ENCODE data around the gene RHOBTB1. TPM values are rescaled to one million over a fixed set of nuclear protein-coding genes. Genes with fewer than 3 reads are reported as not detected.

Gene RHOBTB1
- total RNA-seq, 2 experiments from 2014 or later = 0.07 TPM; not detected in 1

DNA sequence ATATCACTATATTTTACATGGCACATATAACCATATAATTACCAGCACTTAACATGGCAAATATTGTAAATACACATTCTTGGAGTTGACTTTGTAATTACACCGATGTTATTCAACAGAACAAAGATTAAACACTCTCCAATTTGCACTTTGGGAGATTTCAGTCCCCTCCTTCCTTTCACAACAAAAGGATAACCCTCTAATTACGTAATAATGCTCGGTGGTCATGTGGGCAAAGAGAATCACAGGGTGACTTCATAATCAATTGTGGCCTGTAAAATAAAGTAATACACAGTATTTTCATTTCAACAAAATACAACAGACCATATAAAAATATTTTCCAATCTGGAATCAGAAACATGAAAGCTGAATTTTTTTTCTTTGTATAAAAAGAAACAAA is 73.2 kb downstream of the RHOBTB1 start:
- H3K27ac Mint-ChIP-seq = no peak overlapping the region
- H3K27me3 Mint-ChIP-seq = peaks cover 2% of the 10 kb centered on the region
- H3K36me3 Mint-ChIP-seq = no peaks in the 10 kb centered on the region
- no peaks in the 10 kb centered on the region for H3K4me1 Mint-ChIP-seq
- no peaks in the 10 kb centered on the region for H3K9me3 Mint-ChIP-seq (ENCODE audit: low read depth)
- no peak overlapping the region for H3K4me3 Mint-ChIP-seq
- CTCF ChIA-PET = no interaction called here
- DNase-seq (no peak), ATAC-seq (no peak)

DNA sequence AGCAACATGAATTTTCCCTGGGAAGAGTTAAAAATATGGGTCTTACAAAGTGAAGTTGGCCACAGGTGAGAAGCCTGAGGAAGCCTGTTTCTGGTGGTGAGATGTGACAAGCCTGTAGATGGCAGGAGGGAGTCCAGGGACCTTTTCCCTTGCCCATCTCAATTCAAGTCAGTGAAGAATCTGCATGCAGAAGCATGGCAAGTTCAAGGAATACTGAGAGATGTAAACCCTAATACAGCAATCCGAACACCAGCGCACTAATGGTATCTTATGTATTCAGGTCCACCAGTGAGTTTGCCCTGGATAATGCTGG is 73.6 kb downstream of the RHOBTB1 start:
- Mint-ChIP-seq H3K27me3 (peaks cover 2% of the 10 kb centered on the region), H3K4me3 (no peak overlapping the region), H3K4me1 (no peaks in the 10 kb centered on the region), H3K36me3 (no peaks in the 10 kb centered on the region), H3K27ac (no peak overlapping the region), H3K9me3 (ENCODE audit: low read depth) (no peaks in the 10 kb centered on the region)
- DNase-seq (no peak), ATAC-seq (no peak)
- CTCF ChIA-PET = no interaction called here

- H3K4me1 Mint-ChIP-seq = no peaks in the 10 kb centered on the region
- DNase-seq (no peak), ATAC-seq (no peak)
- H3K4me3 Mint-ChIP-seq = no peak overlapping the region
- CTCF ChIA-PET = no interaction called here
- H3K36me3 Mint-ChIP-seq = no peaks in the 10 kb centered on the region
- no peak overlapping the region for H3K27ac Mint-ChIP-seq
- H3K27me3 Mint-ChIP-seq = peaks cover 2% of the 10 kb centered on the region
- H3K9me3 Mint-ChIP-seq (ENCODE audit: low read depth) = no peaks in the 10 kb centered on the region
Observed at GRCh38 chr10:60869652-60870415, 74.2 kb downstream of the RHOBTB1 start.

DNA sequence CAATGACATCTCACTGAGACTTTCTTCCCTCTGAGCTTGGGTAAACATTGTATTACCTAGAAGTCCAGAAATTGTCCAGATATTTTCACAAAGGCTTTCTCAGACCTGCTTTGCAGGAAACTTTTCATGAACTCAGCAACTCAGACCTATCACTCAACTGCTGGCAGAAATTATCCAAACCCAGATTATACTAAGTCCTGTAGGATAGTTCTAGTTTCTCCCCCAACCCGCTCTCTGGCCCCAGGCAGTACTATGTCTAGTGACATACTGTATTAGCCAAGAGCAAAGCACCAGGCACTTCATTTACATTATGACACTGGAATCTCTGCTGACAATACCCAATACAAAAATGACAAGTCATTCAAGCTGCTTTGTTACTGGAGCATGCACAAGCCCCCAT is 75.0 kb downstream of the RHOBTB1 start:
- DNase-seq (no peak), ATAC-seq (no peak)
- CTCF ChIA-PET = no interaction called here
- H3K27me3 Mint-ChIP-seq = peaks cover 2% of the 10 kb centered on the region
- H3K27ac Mint-ChIP-seq = no peak overlapping the region
- H3K9me3 Mint-ChIP-seq (ENCODE audit: low read depth) = no peaks in the 10 kb centered on the region
- H3K4me1 Mint-ChIP-seq = no peaks in the 10 kb centered on the region
- no peak overlapping the region for H3K4me3 Mint-ChIP-seq
- no peaks in the 10 kb centered on the region for H3K36me3 Mint-ChIP-seq

DNA sequence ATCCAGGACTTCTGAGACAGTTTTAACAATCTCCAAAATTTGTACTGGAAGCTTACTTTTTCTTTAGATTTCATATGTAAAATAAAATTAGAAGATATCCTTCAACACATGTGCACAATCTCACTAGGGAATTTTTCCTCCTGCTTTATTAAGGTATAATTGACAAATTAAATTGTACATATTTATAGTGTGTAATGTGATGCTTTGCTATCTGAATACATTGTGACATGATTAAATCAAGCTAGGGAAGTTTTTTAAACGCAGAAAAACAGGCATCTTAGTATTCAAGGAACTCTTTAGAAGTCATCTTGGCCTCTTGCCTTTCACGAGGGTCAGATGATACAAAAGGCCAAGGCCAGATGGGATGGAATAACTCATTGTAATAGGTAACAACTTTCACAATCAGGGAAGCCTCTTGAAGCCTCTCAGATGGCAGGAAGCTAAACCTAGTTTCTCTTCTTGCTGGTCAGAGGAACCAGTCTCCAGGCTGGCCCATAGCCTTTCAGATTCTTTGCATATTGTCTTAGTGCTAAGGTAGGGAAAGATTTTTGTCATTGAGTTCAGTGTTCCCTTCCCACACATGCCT is 78.7 kb downstream of the RHOBTB1 start:
- no peak overlapping the region for H3K4me3 Mint-ChIP-seq
- H3K36me3 Mint-ChIP-seq = no peaks in the 10 kb centered on the region
- no peak overlapping the region for H3K27ac Mint-ChIP-seq
- no peaks in the 10 kb centered on the region for H3K9me3 Mint-ChIP-seq (ENCODE audit: low read depth)
- CTCF ChIA-PET = no interaction called here
- ATAC-seq (no peak), DNase-seq (no peak)
- peaks cover 2% of the 10 kb centered on the region for H3K27me3 Mint-ChIP-seq
- no peaks in the 10 kb centered on the region for H3K4me1 Mint-ChIP-seq

DNA sequence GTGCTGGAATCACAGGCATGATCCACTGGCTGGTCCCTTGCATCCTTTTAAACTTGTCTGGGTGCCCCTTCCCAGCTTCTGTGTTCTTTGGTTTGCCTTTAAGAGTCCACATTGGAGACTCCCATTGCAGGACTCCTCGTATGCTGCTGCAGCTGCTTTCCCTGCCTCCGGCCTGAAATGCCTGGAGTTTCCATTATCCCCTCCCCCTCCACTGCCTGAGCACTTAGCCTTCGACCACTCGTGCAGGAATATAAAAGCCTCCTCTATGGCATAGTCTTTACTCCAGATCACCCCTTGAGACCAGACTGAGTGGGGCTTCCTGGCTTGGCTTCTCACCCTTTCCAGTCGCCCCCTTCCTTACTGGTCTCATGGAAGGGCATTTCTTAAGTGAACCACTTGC is 80.2 kb downstream of the RHOBTB1 start:
- Mint-ChIP-seq H3K27me3 (peaks cover 5% of the 10 kb centered on the region), H3K27ac (no peak overlapping the region), H3K9me3 (ENCODE audit: low read depth) (no peaks in the 10 kb centered on the region), H3K4me3 (no peak overlapping the region), H3K4me1 (no peaks in the 10 kb centered on the region), H3K36me3 (no peaks in the 10 kb centered on the region)
- DNase-seq = no peak
- CTCF ChIA-PET = no interaction called here
- no peak for ATAC-seq

GRCh38 chr10:60862517-60862916 is 81.5 kb downstream of the RHOBTB1 start:
- CTCF ChIA-PET = no interaction called here
- no peak for ATAC-seq
- H3K36me3 Mint-ChIP-seq = no peaks in the 10 kb centered on the region
- H3K27ac Mint-ChIP-seq = no peak overlapping the region
- H3K4me1 Mint-ChIP-seq = no peaks in the 10 kb centered on the region
- no peaks in the 10 kb centered on the region for H3K9me3 Mint-ChIP-seq (ENCODE audit: low read depth)
- no peak overlapping the region for H3K4me3 Mint-ChIP-seq
- peaks cover 6% of the 10 kb centered on the region for H3K27me3 Mint-ChIP-seq
- DNase-seq = no peak

DNA sequence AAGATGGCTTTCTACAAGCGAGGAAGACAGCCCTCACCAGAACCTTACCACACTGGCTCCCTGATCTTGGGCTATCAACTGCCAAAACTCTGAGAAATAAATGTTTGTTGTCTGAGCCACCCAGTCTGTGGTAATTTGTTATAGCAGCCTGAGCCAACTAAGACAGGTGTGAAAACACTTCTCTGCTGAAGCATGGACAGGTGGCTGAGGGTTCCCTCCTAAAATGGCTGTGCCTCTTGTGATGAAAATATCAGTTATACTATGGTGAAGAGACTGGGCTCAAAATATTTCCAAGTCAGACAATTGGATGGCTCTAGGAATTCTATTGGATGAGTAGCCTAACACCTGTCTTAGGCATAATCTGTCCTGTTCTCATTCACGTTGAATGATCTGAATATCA is 87.6 kb downstream of the RHOBTB1 start:
- no peaks in the 10 kb centered on the region for H3K4me1 Mint-ChIP-seq
- no peaks in the 10 kb centered on the region for H3K9me3 Mint-ChIP-seq (ENCODE audit: low read depth)
- H3K27ac Mint-ChIP-seq = no peak overlapping the region
- H3K4me3 Mint-ChIP-seq = no peak overlapping the region
- peaks cover 6% of the 10 kb centered on the region for H3K27me3 Mint-ChIP-seq
- no peak for ATAC-seq
- no peaks in the 10 kb centered on the region for H3K36me3 Mint-ChIP-seq
- DNase-seq = no peak
- CTCF ChIA-PET = no interaction called here

DNA sequence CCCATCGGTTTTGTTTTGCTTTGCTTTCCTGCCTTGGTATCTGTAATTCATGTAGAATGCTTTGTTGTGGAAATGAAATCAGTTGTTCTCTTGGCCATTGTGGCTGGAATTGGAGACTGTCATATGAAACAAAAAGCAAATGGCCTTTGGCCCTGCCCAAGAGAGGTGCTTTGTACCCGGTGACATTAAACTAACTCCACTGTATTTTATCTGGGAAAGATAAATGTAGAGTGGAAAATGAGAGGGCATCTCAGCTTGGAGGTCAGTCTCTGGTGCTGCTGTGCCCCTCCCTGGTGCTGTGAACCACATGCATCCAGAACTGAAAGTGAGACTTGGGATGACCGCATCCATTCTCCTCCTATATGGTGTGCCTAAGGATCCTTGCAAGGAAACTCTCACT is 90.3 kb downstream of the RHOBTB1 start:
- no peaks in the 10 kb centered on the region for H3K4me1 Mint-ChIP-seq
- CTCF ChIA-PET = no interaction called here
- no peak overlapping the region for H3K4me3 Mint-ChIP-seq
- H3K27me3 Mint-ChIP-seq = peaks cover 8% of the 10 kb centered on the region
- ATAC-seq (no peak), DNase-seq (no peak)
- H3K27ac Mint-ChIP-seq = no peak overlapping the region
- no peaks in the 10 kb centered on the region for H3K36me3 Mint-ChIP-seq
- H3K9me3 Mint-ChIP-seq (ENCODE audit: low read depth) = no peaks in the 10 kb centered on the region

GRCh38 chr10:60853107-60853506 is 90.9 kb downstream of the RHOBTB1 start:
- no peak for DNase-seq
- H3K36me3 Mint-ChIP-seq = no peaks in the 10 kb centered on the region
- peaks cover 5% of the 10 kb centered on the region for H3K27me3 Mint-ChIP-seq
- ATAC-seq = no peak
- H3K4me3 Mint-ChIP-seq = no peak overlapping the region
- no peaks in the 10 kb centered on the region for H3K4me1 Mint-ChIP-seq
- no peaks in the 10 kb centered on the region for H3K9me3 Mint-ChIP-seq (ENCODE audit: low read depth)
- no peak overlapping the region for H3K27ac Mint-ChIP-seq
- CTCF ChIA-PET = no interaction called here

DNA sequence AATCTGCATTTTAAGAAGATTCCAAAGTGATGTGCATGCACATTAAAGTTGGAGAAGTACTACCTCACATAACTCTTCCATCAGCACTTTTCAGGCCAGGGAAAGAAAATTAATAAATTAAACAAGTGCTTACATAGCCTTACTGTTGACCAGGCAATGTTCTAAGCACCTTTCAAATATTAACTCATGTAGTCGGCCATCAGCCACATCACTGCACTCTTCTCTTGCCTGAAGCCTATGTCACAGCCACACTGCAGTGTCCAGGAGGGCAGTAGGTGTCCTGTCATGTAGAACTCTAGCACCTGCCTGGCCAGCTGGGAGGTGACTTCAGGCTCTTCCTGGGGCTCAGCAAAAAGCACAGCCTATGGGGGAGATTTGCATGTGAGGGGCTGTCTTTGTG is 94.2 kb downstream of the RHOBTB1 start:
- ATAC-seq = no peak
- peaks cover 5% of the 10 kb centered on the region for H3K27me3 Mint-ChIP-seq
- no peak for DNase-seq
- H3K27ac Mint-ChIP-seq = no peak overlapping the region
- no peak overlapping the region for H3K4me3 Mint-ChIP-seq
- CTCF ChIA-PET = no interaction called here
- H3K4me1 Mint-ChIP-seq = no peaks in the 10 kb centered on the region
- H3K9me3 Mint-ChIP-seq (ENCODE audit: low read depth) = no peaks in the 10 kb centered on the region
- no peaks in the 10 kb centered on the region for H3K36me3 Mint-ChIP-seq

DNA sequence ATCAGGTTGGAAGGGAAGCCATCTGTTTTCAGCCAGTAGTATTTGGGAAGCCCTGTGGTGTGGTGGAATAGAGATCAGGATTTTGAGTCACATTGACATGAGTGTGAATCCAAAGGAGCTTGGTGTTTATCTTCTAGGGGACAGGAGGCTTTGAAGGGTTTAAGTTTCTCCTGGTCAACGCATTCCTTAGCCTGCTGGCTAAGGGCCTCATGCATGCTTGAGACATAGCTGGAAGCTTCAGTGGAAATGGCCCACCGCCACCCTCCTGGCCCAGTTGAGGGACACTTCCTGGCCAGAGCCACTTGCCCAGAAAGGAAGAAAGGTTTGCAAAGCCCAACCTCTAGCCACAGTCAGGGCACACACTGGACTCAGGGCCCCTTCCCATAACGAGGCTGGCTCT is 94.8 kb downstream of the RHOBTB1 start:
- ATAC-seq (no peak), DNase-seq (no peak)
- H3K27me3 Mint-ChIP-seq = peaks cover 5% of the 10 kb centered on the region
- CTCF ChIA-PET = no interaction called here
- no peaks in the 10 kb centered on the region for H3K4me1 Mint-ChIP-seq
- no peak overlapping the region for H3K27ac Mint-ChIP-seq
- H3K9me3 Mint-ChIP-seq (ENCODE audit: low read depth) = no peaks in the 10 kb centered on the region
- H3K36me3 Mint-ChIP-seq = no peaks in the 10 kb centered on the region
- no peak overlapping the region for H3K4me3 Mint-ChIP-seq

DNA sequence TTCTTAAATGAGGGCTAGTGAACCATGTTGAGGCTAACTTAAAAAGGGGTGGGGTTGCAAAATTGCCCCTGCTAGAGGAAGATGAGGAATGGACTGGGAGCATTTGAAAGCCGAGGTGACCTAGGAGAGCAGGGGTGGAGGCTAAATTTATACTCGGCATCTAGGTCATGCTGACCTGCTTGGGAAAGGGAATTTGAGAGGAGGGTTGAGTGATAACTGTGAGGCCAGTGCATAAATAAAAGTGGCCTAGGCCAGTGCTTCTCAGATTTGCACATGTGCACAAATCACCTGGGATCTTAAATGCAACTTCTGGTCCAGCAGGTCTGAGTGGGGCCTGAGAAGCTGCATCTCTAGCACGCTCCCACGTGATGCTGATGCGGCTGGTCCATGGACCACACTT is 95.3 kb downstream of the RHOBTB1 start:
- CTCF ChIA-PET = no interaction called here
- DNase-seq = no peak
- H3K27me3 Mint-ChIP-seq = peaks cover 7% of the 10 kb centered on the region
- no peak overlapping the region for H3K27ac Mint-ChIP-seq
- no peak overlapping the region for H3K4me3 Mint-ChIP-seq
- H3K36me3 Mint-ChIP-seq = no peaks in the 10 kb centered on the region
- H3K9me3 Mint-ChIP-seq (ENCODE audit: low read depth) = no peaks in the 10 kb centered on the region
- H3K4me1 Mint-ChIP-seq = no peaks in the 10 kb centered on the region
- ATAC-seq = no peak

DNA sequence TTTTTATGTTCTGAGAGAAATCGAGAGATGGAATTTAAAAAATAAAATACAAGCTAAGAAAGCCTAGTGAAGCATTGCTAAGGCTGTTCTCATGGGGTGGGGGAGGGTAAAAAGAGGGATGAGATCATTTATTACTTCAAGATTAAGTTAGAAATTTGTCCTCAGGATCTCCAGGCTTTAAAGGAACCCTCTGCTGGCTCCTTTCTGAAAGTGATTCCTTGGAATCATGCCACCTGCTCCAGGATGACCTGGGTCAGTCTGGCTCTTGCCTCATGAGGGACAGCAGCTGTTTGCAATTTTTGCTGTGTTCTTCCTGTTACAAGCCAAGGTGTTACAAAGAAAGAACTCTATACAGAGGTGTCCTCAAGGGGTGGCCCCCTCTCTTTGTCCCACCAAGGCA is 95.9 kb downstream of the RHOBTB1 start:
- Mint-ChIP-seq H3K9me3 (ENCODE audit: low read depth) (no peaks in the 10 kb centered on the region), H3K27me3 (peaks cover 7% of the 10 kb centered on the region), H3K27ac (no peak overlapping the region), H3K36me3 (no peaks in the 10 kb centered on the region), H3K4me3 (no peak overlapping the region), H3K4me1 (no peaks in the 10 kb centered on the region)
- CTCF ChIA-PET = no interaction called here
- ATAC-seq (no peak), DNase-seq (no peak)

DNA sequence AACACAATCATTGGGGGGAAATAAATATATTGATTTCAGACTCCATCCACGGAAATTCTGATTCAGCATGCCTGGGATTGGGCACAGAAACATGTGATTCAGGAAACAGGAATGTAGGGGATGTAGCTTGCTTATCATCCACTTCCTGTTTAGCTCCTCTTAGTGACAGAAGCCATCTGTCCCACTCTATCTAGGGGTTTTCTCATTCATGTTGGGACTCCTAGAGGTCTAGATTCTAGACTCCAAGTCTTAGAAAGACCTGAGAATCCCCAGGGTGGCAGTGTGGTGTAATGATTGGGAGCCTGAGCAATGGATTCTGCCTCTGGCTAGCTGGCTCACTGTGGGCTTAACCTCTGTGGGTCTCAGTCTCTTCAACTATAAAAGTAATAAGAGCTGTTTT is 97.8 kb downstream of the RHOBTB1 start:
- Mint-ChIP-seq H3K9me3 (ENCODE audit: low read depth) (no peaks in the 10 kb centered on the region), H3K27me3 (peaks cover 7% of the 10 kb centered on the region), H3K4me1 (no peaks in the 10 kb centered on the region), H3K4me3 (no peak overlapping the region), H3K36me3 (no peaks in the 10 kb centered on the region), H3K27ac (no peak overlapping the region)
- CTCF ChIA-PET = no interaction called here
- no peak for ATAC-seq
- no peak for DNase-seq

Measured in activated CD8-positive, alpha-beta memory T cell treated with anti-CD3 and anti-CD28 coated beads, Interleukin-2, amount 10 ng/mL, durations not matched to agents 7 days and 5 days (primary cell).